Body of pancreas (tissue), 4 donors: ENCODE data around the gene ZDHHC12. TPM values are rescaled to one million over a fixed set of nuclear protein-coding genes. Genes with fewer than 3 reads are reported as not detected.

Source experiments
- ATAC-seq: fragments of 150-250 bp; one replicate; pipeline ENCODE4 v1.9.1; 2016
- DNase-seq, 4 donors: peaks; one replicate each; pipeline ENCODE4 v3.0.0-alpha.2; 2019
- H3K27ac ChIP-seq, 4 donors: fragments of 200-600 bp; sonication (generic); 1 replicate in 3 of 4; 2 replicates in 1 of 4; pipeline versions ENCODE4 v1.5.1 to v1.6.1; 2016 to 2019; ENCODE audit warnings: mild to moderate bottlenecking in 1 of 4, mixed read lengths in 1 of 4, moderate library complexity in 1 of 4
- H3K27me3 ChIP-seq, 2 donors: fragments of 200-600 bp; sonication (generic); one replicate each; pipeline ENCODE4 v1.6.0; 2016; ENCODE audit warnings: mild to moderate bottlenecking in 1 of 2
- H3K36me3 ChIP-seq, 2 donors: fragments of 200-600 bp; sonication (generic); replicated peaks in 1 of 2; 2 replicates each; pipeline ENCODE4 v1.5.1; 2016; ENCODE audit warnings: low read depth in 2 of 2; ENCODE audit not compliant: insufficient read depth in 1 of 2
- H3K4me1 ChIP-seq: fragments of 200-600 bp; sonication (generic); one replicate; pipeline ENCODE4 v1.6.0; 2016
- H3K4me3 ChIP-seq, 2 donors: fragments of 200-600 bp; sonication (generic); 1 replicate in 1 of 2; 2 replicates in 1 of 2; pipeline ENCODE4 v1.5.1; 2016 to 2019
- H3K9me3 ChIP-seq, 3 donors: fragments of 200-600 bp; sonication (generic); 1 replicate in 2 of 3; 2 replicates in 1 of 3; pipeline ENCODE4 v1.5.1; 2016
- CTCF ChIP-seq, 7 experiments: fragments of 450-650 bp in 4 of 7; fragments of 200-600 bp in 3 of 7; sonication (generic) in 3 of 7; IDR thresholded peaks; one replicate each; pipeline ENCODE4 v1.5.1; 2016 to 2019; ENCODE audit warnings: antibody characterized with exemption in 7 of 7
- POLR2A ChIP-seq, 3 donors: fragments of 450-650 bp; IDR thresholded peaks; one replicate each; pipeline ENCODE4 v1.6.1; 2016; ENCODE audit warnings: antibody characterized with exemption in 3 of 3, mild to moderate bottlenecking in 2 of 3
- WGBS, 2 donors: methylation state at CpG; one replicate each; pipeline ENCODE4 v1.1.5; 2017; 5-methylcytosine and 5-hydroxymethylcytosine counted together
- intact Hi-C: fragments of 100-400 bp; cut with DNase I; formaldehyde crosslinking; loops from one replicate; pipeline ENCODE4 v1.15.1; 2023
- total RNA-seq, 2 donors: library from RNA; depleted of rRNA; stranded (reverse); fragments of >200 nt; gene quantifications; one replicate each; pipeline ENCODE4 v1.1.0, GENCODE V29; 2016

Gene ZDHHC12
- total RNA-seq, 2 donors from 2014 or later, result 21.1 to 64.9 TPM

DNA sequence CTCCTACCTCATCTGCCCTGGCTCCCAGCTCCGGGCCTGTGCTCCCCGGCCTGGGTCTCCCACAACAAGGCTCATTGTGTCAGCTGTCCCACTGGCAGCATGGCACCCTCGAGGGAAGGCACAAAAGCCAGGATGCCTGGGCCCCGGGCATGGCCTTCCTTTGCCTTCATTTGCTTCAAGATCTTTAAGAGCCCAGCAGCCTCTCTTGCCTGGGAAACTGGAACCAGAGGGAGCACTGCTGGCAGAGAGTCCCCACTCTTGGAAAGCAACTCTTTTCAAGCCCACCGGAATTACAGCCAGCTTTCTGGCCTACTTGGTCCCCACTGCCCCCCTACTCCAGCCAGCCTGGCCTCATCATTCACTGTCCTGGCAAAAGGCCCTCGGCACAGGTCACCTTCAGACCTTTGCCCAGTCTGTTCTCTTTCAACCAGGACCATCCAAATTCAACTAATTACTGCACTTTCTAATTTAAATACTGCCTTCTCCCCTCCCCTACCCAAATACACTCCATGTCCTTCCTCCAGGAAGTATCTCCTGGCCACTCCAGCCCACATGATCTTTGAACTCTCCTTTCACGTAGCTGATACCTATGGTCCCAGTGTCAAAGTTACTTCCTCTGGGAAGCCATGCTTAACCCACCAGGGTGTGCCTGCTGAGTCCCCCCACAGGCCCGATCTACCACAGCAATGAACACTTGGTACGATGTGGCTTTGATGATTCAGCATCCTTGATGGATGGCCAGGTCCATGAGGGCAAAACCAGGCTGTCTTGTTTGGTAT lies 38.9 kb upstream of the ZDHHC12 start:
- no peak for TF ChIP-seq CTCF (IDR thresholded peaks at IDR 0.05)
- no peak for TF ChIP-seq POLR2A (IDR thresholded peaks at IDR 0.05)
- H3K36me3 ChIP-seq, result no peaks in the 10 kb centered on the region
- intact Hi-C loops, result no loop called here
- no peaks in the 10 kb centered on the region for H3K27me3 ChIP-seq
- 60 to 62% methylated on average over 9 of the region's 9 CpGs for WGBS, 2 donors
- DNase-seq (no peak), ATAC-seq (no peak)
- H3K27ac ChIP-seq, result peak overlapping the region in 2 of 4 donors; percentile 4 to 18
- H3K4me3 ChIP-seq, result no peak overlapping the region
- H3K9me3 ChIP-seq, result no peaks in the 10 kb centered on the region
- H3K4me1 ChIP-seq, result peaks cover 28% of the 10 kb centered on the region

GRCh38 chr9:128757602-128758001 lies 33.7 kb upstream of the ZDHHC12 start:
- no peak for DNase-seq
- ATAC-seq, result no peak
- 77 to 92% methylated on average over 6 of the region's 6 CpGs for WGBS, 2 donors
- Histone ChIP-seq H3K27me3 (no peaks in the 10 kb centered on the region), H3K36me3 (no peaks in the 10 kb centered on the region), H3K4me1 (peaks cover 2% of the 10 kb centered on the region), H3K4me3 (no peak overlapping the region), H3K27ac (no peak overlapping the region), H3K9me3 (no peaks in the 10 kb centered on the region)
- TF ChIP-seq POLR2A (IDR thresholded peaks at IDR 0.05) (no peak), CTCF (IDR thresholded peaks at IDR 0.05) (no peak)
- intact Hi-C loops, result no loop called here

GRCh38 chr9:128753627-128754026 lies 29.7 kb upstream of the ZDHHC12 start:
- no peaks in the 10 kb centered on the region for H3K4me1 ChIP-seq
- H3K27me3 ChIP-seq, result no peaks in the 10 kb centered on the region
- 91 to 98% methylated on average over 6 to 16 of the region's 16 CpGs for WGBS, 2 donors
- ATAC-seq, result no peak
- H3K9me3 ChIP-seq, result no peaks in the 10 kb centered on the region
- peaks cover 0 to 5% of the 10 kb centered on the region in 2 donors for H3K36me3 ChIP-seq
- no peak for DNase-seq
- intact Hi-C loops, result no loop called here
- TF ChIP-seq CTCF (IDR thresholded peaks at IDR 0.05) (no peak), POLR2A (IDR thresholded peaks at IDR 0.05) (no peak)
- H3K4me3 ChIP-seq, result no peak overlapping the region
- H3K27ac ChIP-seq, result no peak overlapping the region

DNA sequence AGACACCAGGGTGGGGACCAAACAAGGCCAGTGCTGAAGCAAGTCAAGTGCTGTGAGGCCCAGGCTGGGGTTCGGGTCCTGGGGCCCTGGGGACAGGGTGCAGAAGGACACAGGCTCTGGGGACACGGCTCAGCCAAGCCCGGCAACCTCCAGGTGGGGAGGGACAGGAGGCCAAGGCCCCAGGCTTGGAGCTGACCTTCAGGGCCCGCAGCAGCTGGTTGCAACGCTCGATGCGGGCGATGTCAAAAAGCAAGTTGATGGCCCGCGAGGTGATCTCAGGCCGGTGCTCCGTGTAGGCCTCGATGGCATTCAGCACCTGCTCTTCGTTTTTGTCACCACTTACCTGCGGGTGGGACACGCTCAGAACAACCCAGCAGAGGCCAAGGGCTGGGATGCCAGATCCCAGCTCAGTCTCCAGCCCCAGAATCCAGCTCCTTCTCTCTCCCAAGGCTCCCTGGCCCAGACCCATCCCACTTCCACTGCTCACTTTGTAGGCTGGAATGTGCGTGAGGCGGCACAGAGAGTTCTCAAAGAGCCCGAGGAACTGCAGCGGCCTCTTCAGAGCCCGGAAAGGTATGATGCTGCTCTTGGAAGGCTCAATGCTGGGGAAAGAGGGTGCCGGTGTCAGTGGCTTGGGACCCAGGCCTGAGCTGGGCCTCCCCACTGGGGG lies 27.1 kb upstream of the ZDHHC12 start:
- TF ChIP-seq POLR2A (IDR thresholded peaks at IDR 0.05) (no peak), CTCF (IDR thresholded peaks at IDR 0.05) (no peak)
- Histone ChIP-seq H3K36me3 (peaks cover 0 to 5% of the 10 kb centered on the region in 2 donors), H3K9me3 (no peaks in the 10 kb centered on the region), H3K27ac (no peak overlapping the region), H3K4me1 (no peaks in the 10 kb centered on the region), H3K27me3 (no peaks in the 10 kb centered on the region), H3K4me3 (no peak overlapping the region)
- 87 to 91% methylated on average over 8 to 22 of the region's 22 CpGs for whole genome bisulfite sequencing, 2 donors
- intact Hi-C loops, result no loop called here
- ATAC-seq (no peak), DNase-seq (no peak)
